Measurements from ENCODE around the gene USP24.

GRCh38 chr1:55047611-55048010 is 167.6 kb downstream of the USP24 start:
- TF ChIP-seq CTCF (IDR thresholded peaks at IDR 0.05; ENCODE audit: insufficient read depth, low read depth, low read length) = no peak
- no peak for TF ChIP-seq EZH2 (IDR thresholded peaks at IDR 0.05; ENCODE audit: insufficient read depth, low read length)

All from astrocyte (in vitro differentiated cells and primary cell).